Mesenchymal stem cell (in vitro differentiated cells and primary cell): ENCODE measurements around the gene LDHB.
"Not testable (repeated sequence)": the region's sequence is repeated elsewhere in the genome, so short reads cannot be mapped to it uniquely, and the experiment has no call there.

ENCODE experiments used
- DNase-seq: peaks from one replicate; pipeline ENCODE4 v3.0.0-alpha.2; 2013
- H2AFZ ChIP-seq: one replicate; pipeline ENCODE4 v1.6.1; 2013; ENCODE audit warnings: low read depth, mild to moderate bottlenecking, control low read depth, inconsistent platforms, low read length, moderate library complexity
- H2AK5ac ChIP-seq: 2 replicates; pipeline ENCODE4 v1.6.1; 2013; ENCODE audit warnings: low read length, moderate library complexity, mild to moderate bottlenecking, inconsistent platforms; ENCODE audit not compliant: severe bottlenecking
- H2BK120ac ChIP-seq: one replicate; pipeline ENCODE4 v1.6.1; 2013; ENCODE audit warnings: low read depth, mild to moderate bottlenecking, inconsistent platforms, low read length, moderate library complexity
- H2BK12ac ChIP-seq, 2 experiments: one replicate each; pipeline ENCODE4 v1.6.1; 2013; ENCODE audit warnings: inconsistent platforms in 2 of 2, low read length in 2 of 2, mild to moderate bottlenecking in 2 of 2, moderate library complexity in 2 of 2, control low read depth in 1 of 2
- H2BK15ac ChIP-seq: one replicate; pipeline ENCODE4 v1.6.1; 2013; ENCODE audit warnings: mild to moderate bottlenecking, low read depth, inconsistent platforms; ENCODE audit not compliant: poor library complexity, severe bottlenecking
- H2BK5ac ChIP-seq: 2 replicates; pipeline ENCODE4 v1.6.1; 2013; ENCODE audit warnings: low read depth, mild to moderate bottlenecking, low read length, control low read depth, inconsistent platforms; ENCODE audit not compliant: poor library complexity, severe bottlenecking
- H3K14ac ChIP-seq, 2 experiments: one replicate each; pipeline ENCODE4 v1.6.1; 2013; ENCODE audit warnings: inconsistent platforms in 2 of 2, low read length in 2 of 2, control low read depth in 1 of 2, mild to moderate bottlenecking in 1 of 2, moderate library complexity in 1 of 2
- H3K18ac ChIP-seq, 2 experiments: one replicate each; pipeline ENCODE4 v1.6.1; 2013; ENCODE audit warnings: inconsistent platforms in 2 of 2, low read length in 2 of 2, control low read depth in 1 of 2, low read depth in 1 of 2, mild to moderate bottlenecking in 1 of 2
- H3K23ac ChIP-seq, 2 experiments: one replicate each; pipeline ENCODE4 v1.6.1; 2013; ENCODE audit warnings: inconsistent platforms in 2 of 2, low read length in 2 of 2, mild to moderate bottlenecking in 2 of 2, moderate library complexity in 2 of 2, control low read depth in 1 of 2
- H3K27ac ChIP-seq: 2 replicates; pipeline ENCODE4 v1.5.1; 2013; ENCODE audit warnings: mild to moderate bottlenecking, moderate library complexity, low read length, control low read depth, inconsistent platforms; ENCODE audit not compliant: poor library complexity, severe bottlenecking
- H3K27me3 ChIP-seq, 2 experiments: 2 replicates each; pipeline versions ENCODE4 v1.6.1 to v1.7.0; 2013; ENCODE audit warnings: low read length in 2 of 2, mild to moderate bottlenecking in 2 of 2, moderate library complexity in 2 of 2, control low read depth in 1 of 2, inconsistent platforms in 1 of 2; ENCODE audit not compliant: control insufficient read depth in 1 of 2, insufficient read depth in 1 of 2
- H3K36me3 ChIP-seq, 2 experiments: 2 replicates each; pipeline versions ENCODE4 v1.6.1 to v1.7.0; 2013; ENCODE audit warnings: low read length in 2 of 2, control low read depth in 1 of 2, inconsistent platforms in 1 of 2, low read depth in 1 of 2, mild to moderate bottlenecking in 1 of 2; ENCODE audit not compliant: insufficient read depth in 2 of 2, control insufficient read depth in 1 of 2
- H3K4ac ChIP-seq, 2 experiments: one replicate each; pipeline ENCODE4 v1.6.1; 2013; ENCODE audit warnings: inconsistent platforms in 2 of 2, low read length in 2 of 2, mild to moderate bottlenecking in 2 of 2, moderate library complexity in 2 of 2, control low read depth in 1 of 2, low read depth in 1 of 2
- H3K4me1 ChIP-seq: 2 replicates; pipeline ENCODE4 v1.6.1; 2013; ENCODE audit warnings: low read depth, low read length, control low read depth; ENCODE audit not compliant: control insufficient read depth, insufficient read depth
- H3K4me2 ChIP-seq: 2 replicates; pipeline ENCODE4 v1.6.1; 2013; ENCODE audit warnings: low read length, mild to moderate bottlenecking, inconsistent platforms; ENCODE audit not compliant: poor library complexity, severe bottlenecking
- H3K4me3 ChIP-seq, 2 experiments: 2 replicates each; pipeline versions ENCODE4 v1.5.1 to v1.7.0; 2013; ENCODE audit warnings: low read length in 2 of 2, mild to moderate bottlenecking in 2 of 2, control low read depth in 1 of 2, low read depth in 1 of 2; ENCODE audit not compliant: insufficient read depth in 1 of 2
- H3K79me1 ChIP-seq: replicated peaks from 2 replicates; pipeline ENCODE4 v1.6.1; 2013; ENCODE audit warnings: mild to moderate bottlenecking, control low read depth, low read length, inconsistent platforms; ENCODE audit not compliant: poor library complexity, severe bottlenecking
- H3K9ac ChIP-seq: 2 replicates; pipeline ENCODE4 v1.7.0; 2013; ENCODE audit warnings: mild to moderate bottlenecking, low read length, moderate library complexity
- H3K9me3 ChIP-seq: 2 replicates; pipeline ENCODE4 v1.7.0; 2013; ENCODE audit warnings: mild to moderate bottlenecking, low read length; ENCODE audit not compliant: control insufficient read depth
- H4K8ac ChIP-seq: one replicate; pipeline ENCODE4 v1.6.1; 2013; ENCODE audit warnings: inconsistent platforms, mild to moderate bottlenecking, low read length, moderate library complexity
- H4K91ac ChIP-seq: one replicate; pipeline ENCODE4 v1.6.1; 2013; ENCODE audit warnings: mild to moderate bottlenecking, low read length, inconsistent platforms
- WGBS: methylation state at CpG from one replicate; pipeline ENCODE4 v1.1.7; 2013; ENCODE audit warnings: mixed read lengths; 5-methylcytosine and 5-hydroxymethylcytosine counted together

Gene LDHB

GRCh38 chr12:21600196-21600595, 57.4 kb downstream of the LDHB start:
- Histone ChIP-seq H3K9me3 (no peaks in the 10 kb centered on the region), H2BK15ac (no peak overlapping the region), H3K27ac (no peak overlapping the region), H3K9ac (no peak overlapping the region), H2BK120ac (no peak overlapping the region), H3K4me1 (no peaks in the 10 kb centered on the region), H2AFZ (no peak overlapping the region), H2BK5ac (no peak overlapping the region), H2AK5ac (no peak overlapping the region), H4K91ac (no peak overlapping the region), H4K8ac (no peak overlapping the region), H3K23ac (no peak overlapping the region), H3K4me3 (no peak overlapping the region), H3K18ac (no peak overlapping the region), H3K4ac (no peak overlapping the region), H3K14ac (no peak overlapping the region), H3K36me3 (no peaks in the 10 kb centered on the region), H2BK12ac (no peak overlapping the region), H3K27me3 (peaks cover 0 to 3% of the 10 kb centered on the region in 2 experiments), H3K79me1 (no peaks in the 10 kb centered on the region), H3K4me2 (no peak overlapping the region)
- 49% methylated on average over 5 of the region's 5 CpGs for WGBS
- DNase-seq = no peak

- Histone ChIP-seq H2BK12ac (no peak overlapping the region), H2BK15ac (no peak overlapping the region), H3K9me3 (no peaks in the 10 kb centered on the region), H3K27me3 (peaks cover 0 to 2% of the 10 kb centered on the region in 2 experiments), H3K36me3 (no peaks in the 10 kb centered on the region), H4K8ac (no peak overlapping the region), H3K4me3 (no peak overlapping the region), H3K14ac (no peak overlapping the region), H3K9ac (no peak overlapping the region), H4K91ac (no peak overlapping the region), H3K79me1 (no peaks in the 10 kb centered on the region), H2BK120ac (no peak overlapping the region), H3K4me2 (no peak overlapping the region), H3K4me1 (no peaks in the 10 kb centered on the region), H2AK5ac (no peak overlapping the region), H2AFZ (no peak overlapping the region), H3K27ac (no peak overlapping the region), H2BK5ac (no peak overlapping the region), H3K23ac (no peak overlapping the region), H3K18ac (no peak overlapping the region), H3K4ac (no peak overlapping the region)
- no peak for DNase-seq
- 93% methylated on average over 1 of the region's 3 CpGs for WGBS
Observed at GRCh38 chr12:21599143-21599999, 58.3 kb downstream of the LDHB start.

- Histone ChIP-seq H2BK120ac (no peak overlapping the region), H3K9ac (no peak overlapping the region), H3K4me2 (no peak overlapping the region), H3K79me1 (no peaks in the 10 kb centered on the region), H3K36me3 (no peaks in the 10 kb centered on the region), H3K4ac (no peak overlapping the region), H3K4me3 (no peak overlapping the region), H3K18ac (no peak overlapping the region), H3K4me1 (no peaks in the 10 kb centered on the region), H4K91ac (no peak overlapping the region), H3K23ac (no peak overlapping the region), H3K14ac (no peak overlapping the region), H4K8ac (no peak overlapping the region), H3K9me3 (no peaks in the 10 kb centered on the region), H2BK5ac (no peak overlapping the region), H2AK5ac (no peak overlapping the region), H3K27ac (no peak overlapping the region), H2BK15ac (no peak overlapping the region), H2BK12ac (no peak overlapping the region), H3K27me3 (no peaks in the 10 kb centered on the region), H2AFZ (no peak overlapping the region)
- 100% methylated on average over 1 of the region's 4 CpGs for WGBS
- no peak for DNase-seq
Observed at GRCh38 chr12:21598651-21599050, 59.0 kb downstream of the LDHB start.

- H3K4me1 ChIP-seq, H2BK5ac ChIP-seq, H2BK15ac ChIP-seq, H3K14ac ChIP-seq, H3K4ac ChIP-seq, H2BK12ac ChIP-seq, H2AFZ ChIP-seq, H3K27ac ChIP-seq, DNase-seq, H3K36me3 ChIP-seq, H3K18ac ChIP-seq, H3K4me3 ChIP-seq, H3K27me3 ChIP-seq, H3K4me2 ChIP-seq, H3K79me1 ChIP-seq, H3K9ac ChIP-seq, H4K91ac ChIP-seq, H2BK120ac ChIP-seq, H2AK5ac ChIP-seq, H3K23ac ChIP-seq, H4K8ac ChIP-seq: not testable (repeated sequence)
- peaks cover 22% of the 10 kb centered on the region for H3K9me3 ChIP-seq
Observed at GRCh38 chr12:21595356-21595755, 62.3 kb downstream of the LDHB start.
